Neural progenitor cell (in vitro differentiated cells): ENCODE measurements around the gene RHOXF2B.

Experiments used
- EZH2 ChIP-seq: fragments of 200-600 bp; sonication (generic); IDR thresholded peaks from 2 replicates; pipeline ENCODE4 v1.6.1; 2017; ENCODE audit warnings: antibody characterized with exemption, mild to moderate bottlenecking, moderate library complexity
- EZH2phosphoT487 ChIP-seq: fragments of 200-600 bp; sonication (generic); IDR thresholded peaks from 2 replicates; pipeline ENCODE4 v1.6.1; 2017; ENCODE audit warnings: antibody characterized with exemption
- TF ChIP-seq, protein P1 (sequence below): fragments of 200-600 bp; sonication (generic); IDR thresholded peaks from 2 replicates; pipeline ENCODE4 v1.5.1; 2017; ENCODE audit warnings: antibody characterized with exemption, mild to moderate bottlenecking

DNA sequence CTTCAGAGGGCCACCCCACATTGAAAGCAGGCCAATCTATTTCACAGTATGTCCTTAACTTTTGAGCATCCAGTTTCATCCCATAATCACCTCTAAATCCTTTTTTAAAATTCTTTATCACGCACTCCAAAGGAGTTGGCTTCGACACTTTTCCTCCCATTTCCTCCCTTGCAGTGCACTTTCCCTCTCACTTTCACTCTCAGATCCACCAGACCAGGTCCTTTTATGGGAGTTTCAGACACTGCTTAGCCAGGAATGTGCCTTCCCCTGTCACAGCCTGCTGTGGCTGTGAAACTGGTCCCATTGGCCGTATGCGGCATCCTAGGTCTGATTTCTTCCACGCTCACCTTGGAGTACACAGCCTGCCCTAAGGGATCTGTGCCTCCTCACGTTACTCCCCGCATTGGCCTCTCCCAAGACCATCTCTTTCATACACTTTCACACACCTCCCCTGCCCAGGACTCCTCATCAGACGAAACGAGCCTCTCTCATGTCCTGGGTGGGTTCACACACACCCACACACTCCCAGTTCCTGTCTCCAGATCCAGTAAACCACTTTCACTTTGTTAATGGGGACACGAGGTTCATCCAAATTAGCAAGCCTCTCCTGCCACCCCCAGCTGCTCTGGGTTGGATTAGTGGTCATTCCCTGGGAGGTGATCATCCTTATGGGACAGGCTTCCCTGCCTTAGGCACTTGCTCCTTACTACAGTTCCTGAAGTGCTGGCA lies 10.0 kb upstream of the RHOXF2B start:
- TF ChIP-seq, protein P1, sequence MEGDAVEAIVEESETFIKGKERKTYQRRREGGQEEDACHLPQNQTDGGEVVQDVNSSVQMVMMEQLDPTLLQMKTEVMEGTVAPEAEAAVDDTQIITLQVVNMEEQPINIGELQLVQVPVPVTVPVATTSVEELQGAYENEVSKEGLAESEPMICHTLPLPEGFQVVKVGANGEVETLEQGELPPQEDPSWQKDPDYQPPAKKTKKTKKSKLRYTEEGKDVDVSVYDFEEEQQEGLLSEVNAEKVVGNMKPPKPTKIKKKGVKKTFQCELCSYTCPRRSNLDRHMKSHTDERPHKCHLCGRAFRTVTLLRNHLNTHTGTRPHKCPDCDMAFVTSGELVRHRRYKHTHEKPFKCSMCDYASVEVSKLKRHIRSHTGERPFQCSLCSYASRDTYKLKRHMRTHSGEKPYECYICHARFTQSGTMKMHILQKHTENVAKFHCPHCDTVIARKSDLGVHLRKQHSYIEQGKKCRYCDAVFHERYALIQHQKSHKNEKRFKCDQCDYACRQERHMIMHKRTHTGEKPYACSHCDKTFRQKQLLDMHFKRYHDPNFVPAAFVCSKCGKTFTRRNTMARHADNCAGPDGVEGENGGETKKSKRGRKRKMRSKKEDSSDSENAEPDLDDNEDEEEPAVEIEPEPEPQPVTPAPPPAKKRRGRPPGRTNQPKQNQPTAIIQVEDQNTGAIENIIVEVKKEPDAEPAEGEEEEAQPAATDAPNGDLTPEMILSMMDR, result no peak
- TF ChIP-seq EZH2phosphoT487, result no peak
- TF ChIP-seq EZH2, result no peak
